Left ventricle myocardium inferior (tissue), 1 donor: ENCODE data around the gene MUC22. TPM values are rescaled to one million over a fixed set of nuclear protein-coding genes. Genes with fewer than 3 reads are reported as not detected.
A peak's percentile ranks its signal among the peaks of the same experiment; 100 is the strongest.
"Not testable (repeated sequence)": the region's sequence is repeated elsewhere in the genome, so short reads cannot be mapped to it uniquely, and the experiment has no call there.

Source experiments
- DNase-seq: peaks from one replicate; pipeline ENCODE4 v3.0.0-alpha.2; 2020
- H3K27ac ChIP-seq: fragments of 200-600 bp; replicated peaks from 2 replicates; pipeline ENCODE4 v1.8.0; 2021
- H3K27me3 ChIP-seq: fragments of 200-600 bp; 2 replicates; pipeline ENCODE4 v1.8.0; 2021; ENCODE audit warnings: low read depth
- H3K36me3 ChIP-seq: fragments of 200-600 bp; 2 replicates; pipeline ENCODE4 v1.8.0; 2021
- H3K4me1 ChIP-seq: fragments of 200-600 bp; 2 replicates; pipeline ENCODE4 v1.8.0; 2021
- H3K4me3 ChIP-seq: fragments of 200-600 bp; 2 replicates; pipeline ENCODE4 v1.8.0; 2021; ENCODE audit warnings: mild to moderate bottlenecking, moderate library complexity
- H3K9me3 ChIP-seq: fragments of 200-600 bp; replicated peaks from 2 replicates; pipeline ENCODE4 v1.8.0; 2021
- intact Hi-C: fragments of 100-400 bp; cut with micrococcal nuclease; formaldehyde crosslinking; loops from one replicate; pipeline ENCODE4 v1.11.0; 2022
- total RNA-seq: library from RNA; stranded (reverse); fragmentation: NEBNext Ultra II Directional; extraction: Animal tissue kit (Norgen Biotek cat#: 25700); gene quantifications from one replicate; pipeline ENCODE4 v1.2.1, GENCODE V29; 2021
- TF ChIP-seq, protein P1 (sequence below): fragments of 200-600 bp; IDR thresholded peaks from 2 replicates; pipeline ENCODE4 v1.8.0; 2021; ENCODE audit warnings: antibody characterized with exemption, mild to moderate bottlenecking, borderline replicate concordance
- donor health status: DM: no; HTN: yes; CAD: no; lungs with severe emphysema.

MUC22 gene
- total RNA-seq, 1 donor from 2014 or later = 0.08 TPM

DNA sequence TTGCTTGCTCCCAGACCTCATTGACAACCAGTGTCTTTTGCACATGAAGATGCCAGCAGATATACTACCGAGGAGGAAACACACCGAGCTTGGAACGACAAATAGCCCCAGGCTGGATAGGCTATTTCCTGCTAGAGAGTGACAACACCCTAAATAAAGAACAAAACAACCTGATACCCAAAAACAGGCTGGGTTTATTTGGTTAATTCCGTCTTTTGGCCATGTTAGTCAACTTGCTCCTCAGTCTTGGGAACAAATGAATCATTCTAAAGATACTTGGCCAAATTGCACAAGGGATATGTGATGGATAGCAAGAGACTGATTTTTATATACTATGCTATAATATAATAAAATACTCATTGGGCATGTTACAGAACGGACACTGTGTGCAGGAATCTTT, 11.5 kb upstream of the MUC22 start:
- no peaks in the 10 kb centered on the region for H3K36me3 ChIP-seq
- H3K27me3 ChIP-seq = no peaks in the 10 kb centered on the region
- DNase-seq = no peak
- no peak overlapping the region for H3K4me3 ChIP-seq
- no peaks in the 10 kb centered on the region for H3K4me1 ChIP-seq
- H3K9me3 ChIP-seq = no peaks in the 10 kb centered on the region
- H3K27ac ChIP-seq = no peak overlapping the region
- intact Hi-C loops = no loop called here
- TF ChIP-seq, protein P1, sequence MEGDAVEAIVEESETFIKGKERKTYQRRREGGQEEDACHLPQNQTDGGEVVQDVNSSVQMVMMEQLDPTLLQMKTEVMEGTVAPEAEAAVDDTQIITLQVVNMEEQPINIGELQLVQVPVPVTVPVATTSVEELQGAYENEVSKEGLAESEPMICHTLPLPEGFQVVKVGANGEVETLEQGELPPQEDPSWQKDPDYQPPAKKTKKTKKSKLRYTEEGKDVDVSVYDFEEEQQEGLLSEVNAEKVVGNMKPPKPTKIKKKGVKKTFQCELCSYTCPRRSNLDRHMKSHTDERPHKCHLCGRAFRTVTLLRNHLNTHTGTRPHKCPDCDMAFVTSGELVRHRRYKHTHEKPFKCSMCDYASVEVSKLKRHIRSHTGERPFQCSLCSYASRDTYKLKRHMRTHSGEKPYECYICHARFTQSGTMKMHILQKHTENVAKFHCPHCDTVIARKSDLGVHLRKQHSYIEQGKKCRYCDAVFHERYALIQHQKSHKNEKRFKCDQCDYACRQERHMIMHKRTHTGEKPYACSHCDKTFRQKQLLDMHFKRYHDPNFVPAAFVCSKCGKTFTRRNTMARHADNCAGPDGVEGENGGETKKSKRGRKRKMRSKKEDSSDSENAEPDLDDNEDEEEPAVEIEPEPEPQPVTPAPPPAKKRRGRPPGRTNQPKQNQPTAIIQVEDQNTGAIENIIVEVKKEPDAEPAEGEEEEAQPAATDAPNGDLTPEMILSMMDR = no peak

DNA sequence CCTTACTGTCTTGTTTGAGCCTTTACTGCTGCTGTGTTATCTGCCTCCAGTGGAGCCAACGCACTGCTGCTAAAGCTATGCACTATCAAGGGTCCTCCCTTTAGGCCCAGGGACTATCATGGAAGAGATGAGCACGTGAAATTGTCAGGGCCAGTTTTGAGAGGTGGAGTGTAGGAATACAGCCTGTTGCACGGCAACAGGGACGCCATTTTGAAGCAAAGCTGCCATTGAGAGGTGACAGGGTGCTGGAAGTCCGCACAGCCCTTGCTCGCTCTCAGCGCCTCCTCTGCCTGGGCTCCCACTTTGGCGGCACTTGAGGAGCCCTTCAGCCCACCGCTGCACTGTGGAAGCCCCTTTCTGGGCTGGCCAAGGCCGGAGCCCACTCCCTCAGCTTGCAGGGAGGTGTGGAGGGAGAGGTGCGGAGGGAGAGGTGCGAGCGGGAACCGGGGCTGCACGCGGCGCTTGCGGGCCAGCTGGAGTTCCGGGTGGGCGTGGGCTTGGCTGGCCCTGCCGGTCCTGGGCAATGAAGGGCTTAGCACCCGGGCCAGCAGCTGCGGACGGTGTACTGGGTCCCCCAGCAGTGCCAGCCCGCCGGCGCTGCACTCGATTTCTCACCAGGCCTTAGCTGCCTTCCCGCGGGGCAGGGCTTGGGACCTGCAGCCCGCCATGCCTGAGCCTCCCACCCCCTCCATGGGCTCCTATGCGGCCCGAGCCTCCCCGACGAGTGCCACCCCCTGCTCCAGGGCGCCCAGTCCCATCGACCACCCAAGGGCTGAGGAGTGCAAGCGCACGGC, 10.0 kb upstream of the MUC22 start:
- H3K36me3 ChIP-seq, H3K9me3 ChIP-seq, intact Hi-C loops, DNase-seq, H3K27me3 ChIP-seq, H3K4me3 ChIP-seq, H3K27ac ChIP-seq: not testable (repeated sequence)
- H3K4me1 ChIP-seq = peaks cover 13% of the 10 kb centered on the region

GRCh38 chr6:31001281-31001888, 8.9 kb upstream of the MUC22 start:
- TF ChIP-seq, protein P1 = no peak
- H3K4me3 ChIP-seq = no peak overlapping the region
- no peaks in the 10 kb centered on the region for H3K36me3 ChIP-seq
- no peaks in the 10 kb centered on the region for H3K9me3 ChIP-seq
- intact Hi-C loops = no loop called here
- no peak for DNase-seq
- peaks cover 22% of the 10 kb centered on the region for H3K4me1 ChIP-seq
- no peaks in the 10 kb centered on the region for H3K27me3 ChIP-seq
- H3K27ac ChIP-seq = no peak overlapping the region

GRCh38 chr6:31002471-31002870, 7.8 kb upstream of the MUC22 start:
- Histone ChIP-seq H3K27ac (no peak overlapping the region), H3K4me3 (no peak overlapping the region), H3K36me3 (no peaks in the 10 kb centered on the region), H3K27me3 (no peaks in the 10 kb centered on the region), H3K4me1 (peaks cover 26% of the 10 kb centered on the region), H3K9me3 (no peaks in the 10 kb centered on the region)
- TF ChIP-seq, protein P1 = no peak
- intact Hi-C loops = no loop called here
- DNase-seq = no peak

DNA sequence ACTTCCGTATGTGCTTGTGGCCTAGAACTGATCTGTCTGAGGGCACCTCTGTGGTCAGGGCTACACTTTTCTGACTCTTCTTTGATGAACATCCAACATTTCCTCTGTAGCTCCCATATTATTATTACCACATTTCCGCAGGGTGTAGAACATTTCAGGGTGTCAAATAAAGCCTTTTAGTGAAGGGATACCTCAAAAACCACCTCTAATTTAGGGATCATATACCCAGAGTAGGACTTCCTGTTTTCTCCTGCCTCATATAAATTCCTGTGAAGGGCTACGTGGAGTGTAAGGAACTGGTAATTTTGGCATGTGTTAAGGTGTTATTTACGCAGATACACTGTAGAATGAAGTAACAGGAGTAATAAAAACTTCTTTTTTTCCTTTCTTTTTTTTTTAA, 5.5 kb upstream of the MUC22 start:
- intact Hi-C loops = no loop called here
- no peak for DNase-seq
- TF ChIP-seq, protein P1 = no peak
- H3K4me1 ChIP-seq = peaks cover 33% of the 10 kb centered on the region
- peak overlapping the region; percentile 75 for H3K27ac ChIP-seq
- H3K9me3 ChIP-seq = no peaks in the 10 kb centered on the region
- H3K4me3 ChIP-seq = no peak overlapping the region
- H3K36me3 ChIP-seq = no peaks in the 10 kb centered on the region
- no peaks in the 10 kb centered on the region for H3K27me3 ChIP-seq
